Mesenchymal stem cell (in vitro differentiated cells and primary cell): ENCODE measurements around the gene CGB7.
"Not testable (repeated sequence)": the region's sequence is repeated elsewhere in the genome, so short reads cannot be mapped to it uniquely, and the experiment has no call there.

Experiments
- DNase-seq: peaks from one replicate; pipeline ENCODE4 v3.0.0-alpha.2; 2013
- H2AFZ ChIP-seq: one replicate; pipeline ENCODE4 v1.6.1; 2013; ENCODE audit warnings: low read depth, mild to moderate bottlenecking, control low read depth, inconsistent platforms, low read length, moderate library complexity
- H2AK5ac ChIP-seq: 2 replicates; pipeline ENCODE4 v1.6.1; 2013; ENCODE audit warnings: low read length, moderate library complexity, mild to moderate bottlenecking, inconsistent platforms; ENCODE audit not compliant: severe bottlenecking
- H2BK120ac ChIP-seq: one replicate; pipeline ENCODE4 v1.6.1; 2013; ENCODE audit warnings: low read depth, mild to moderate bottlenecking, inconsistent platforms, low read length, moderate library complexity
- H2BK12ac ChIP-seq, 2 experiments: one replicate each; pipeline ENCODE4 v1.6.1; 2013; ENCODE audit warnings: inconsistent platforms in 2 of 2, low read length in 2 of 2, mild to moderate bottlenecking in 2 of 2, moderate library complexity in 2 of 2, control low read depth in 1 of 2
- H2BK15ac ChIP-seq: one replicate; pipeline ENCODE4 v1.6.1; 2013; ENCODE audit warnings: mild to moderate bottlenecking, low read depth, inconsistent platforms; ENCODE audit not compliant: poor library complexity, severe bottlenecking
- H2BK5ac ChIP-seq: 2 replicates; pipeline ENCODE4 v1.6.1; 2013; ENCODE audit warnings: low read depth, mild to moderate bottlenecking, low read length, control low read depth, inconsistent platforms; ENCODE audit not compliant: poor library complexity, severe bottlenecking
- H3K14ac ChIP-seq, 2 experiments: one replicate each; pipeline ENCODE4 v1.6.1; 2013; ENCODE audit warnings: inconsistent platforms in 2 of 2, low read length in 2 of 2, control low read depth in 1 of 2, mild to moderate bottlenecking in 1 of 2, moderate library complexity in 1 of 2
- H3K18ac ChIP-seq, 2 experiments: one replicate each; pipeline ENCODE4 v1.6.1; 2013; ENCODE audit warnings: inconsistent platforms in 2 of 2, low read length in 2 of 2, control low read depth in 1 of 2, low read depth in 1 of 2, mild to moderate bottlenecking in 1 of 2
- H3K23ac ChIP-seq, 2 experiments: one replicate each; pipeline ENCODE4 v1.6.1; 2013; ENCODE audit warnings: inconsistent platforms in 2 of 2, low read length in 2 of 2, mild to moderate bottlenecking in 2 of 2, moderate library complexity in 2 of 2, control low read depth in 1 of 2
- H3K27ac ChIP-seq: 2 replicates; pipeline ENCODE4 v1.5.1; 2013; ENCODE audit warnings: mild to moderate bottlenecking, moderate library complexity, low read length, control low read depth, inconsistent platforms; ENCODE audit not compliant: poor library complexity, severe bottlenecking
- H3K27me3 ChIP-seq, 2 experiments: 2 replicates each; pipeline versions ENCODE4 v1.6.1 to v1.7.0; 2013; ENCODE audit warnings: low read length in 2 of 2, mild to moderate bottlenecking in 2 of 2, moderate library complexity in 2 of 2, control low read depth in 1 of 2, inconsistent platforms in 1 of 2; ENCODE audit not compliant: control insufficient read depth in 1 of 2, insufficient read depth in 1 of 2
- H3K36me3 ChIP-seq, 2 experiments: 2 replicates each; pipeline versions ENCODE4 v1.6.1 to v1.7.0; 2013; ENCODE audit warnings: low read length in 2 of 2, control low read depth in 1 of 2, inconsistent platforms in 1 of 2, low read depth in 1 of 2, mild to moderate bottlenecking in 1 of 2; ENCODE audit not compliant: insufficient read depth in 2 of 2, control insufficient read depth in 1 of 2
- H3K4ac ChIP-seq, 2 experiments: one replicate each; pipeline ENCODE4 v1.6.1; 2013; ENCODE audit warnings: inconsistent platforms in 2 of 2, low read length in 2 of 2, mild to moderate bottlenecking in 2 of 2, moderate library complexity in 2 of 2, control low read depth in 1 of 2, low read depth in 1 of 2
- H3K4me1 ChIP-seq: 2 replicates; pipeline ENCODE4 v1.6.1; 2013; ENCODE audit warnings: low read depth, low read length, control low read depth; ENCODE audit not compliant: control insufficient read depth, insufficient read depth
- H3K4me2 ChIP-seq: 2 replicates; pipeline ENCODE4 v1.6.1; 2013; ENCODE audit warnings: low read length, mild to moderate bottlenecking, inconsistent platforms; ENCODE audit not compliant: poor library complexity, severe bottlenecking
- H3K4me3 ChIP-seq, 2 experiments: 2 replicates each; pipeline versions ENCODE4 v1.5.1 to v1.7.0; 2013; ENCODE audit warnings: low read length in 2 of 2, mild to moderate bottlenecking in 2 of 2, control low read depth in 1 of 2, low read depth in 1 of 2; ENCODE audit not compliant: insufficient read depth in 1 of 2
- H3K79me1 ChIP-seq: replicated peaks from 2 replicates; pipeline ENCODE4 v1.6.1; 2013; ENCODE audit warnings: mild to moderate bottlenecking, control low read depth, low read length, inconsistent platforms; ENCODE audit not compliant: poor library complexity, severe bottlenecking
- H3K9ac ChIP-seq: 2 replicates; pipeline ENCODE4 v1.7.0; 2013; ENCODE audit warnings: mild to moderate bottlenecking, low read length, moderate library complexity
- H3K9me3 ChIP-seq: 2 replicates; pipeline ENCODE4 v1.7.0; 2013; ENCODE audit warnings: mild to moderate bottlenecking, low read length; ENCODE audit not compliant: control insufficient read depth
- H4K8ac ChIP-seq: one replicate; pipeline ENCODE4 v1.6.1; 2013; ENCODE audit warnings: inconsistent platforms, mild to moderate bottlenecking, low read length, moderate library complexity
- H4K91ac ChIP-seq: one replicate; pipeline ENCODE4 v1.6.1; 2013; ENCODE audit warnings: mild to moderate bottlenecking, low read length, inconsistent platforms
- WGBS: methylation state at CpG from one replicate; pipeline ENCODE4 v1.1.7; 2013; ENCODE audit warnings: mixed read lengths; 5-methylcytosine and 5-hydroxymethylcytosine counted together

The CGB7 gene

GRCh38 chr19:49038557-49039276 is 18.8 kb downstream of the CGB7 start:
- not testable (repeated sequence) for H3K4me2 ChIP-seq, H3K4me3 ChIP-seq, H2BK120ac ChIP-seq, H2BK12ac ChIP-seq, H2AK5ac ChIP-seq, H2AFZ ChIP-seq, H3K23ac ChIP-seq, H4K8ac ChIP-seq, H3K9ac ChIP-seq, H2BK5ac ChIP-seq, H4K91ac ChIP-seq, H3K27ac ChIP-seq, H3K27me3 ChIP-seq, H3K9me3 ChIP-seq, H3K79me1 ChIP-seq, H3K4ac ChIP-seq, H2BK15ac ChIP-seq, H3K36me3 ChIP-seq
- H3K18ac ChIP-seq: peak overlapping the region in 1 of 2 experiments; percentile 34
- peak overlapping the region in 1 of 2 experiments; percentile 20 for H3K14ac ChIP-seq
- peak; percentile 71 for DNase-seq
- peaks cover 11% of the 10 kb centered on the region for H3K4me1 ChIP-seq
- WGBS: 55% methylated on average over 26 of the region's 26 CpGs

DNA sequence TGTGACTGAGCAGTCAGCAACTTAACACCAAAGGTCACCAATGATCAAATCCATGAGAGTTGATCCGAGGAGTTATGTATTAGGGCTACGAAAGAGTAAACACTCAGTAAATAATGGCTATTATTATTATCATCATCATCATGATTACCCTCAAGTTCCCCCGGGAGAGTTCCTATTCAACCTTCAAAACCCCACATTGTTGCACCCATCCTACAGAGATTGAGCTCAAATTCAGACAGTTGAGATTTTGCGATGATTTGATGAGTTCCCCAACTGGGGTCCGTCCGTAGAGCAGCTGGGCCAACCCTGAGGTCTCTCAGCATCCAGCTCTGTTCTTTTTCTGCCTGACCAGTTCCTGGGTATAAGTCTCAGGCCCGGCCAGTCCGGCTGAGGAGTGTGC is 19.4 kb downstream of the CGB7 start:
- H3K9me3 ChIP-seq, H2AFZ ChIP-seq, H2BK5ac ChIP-seq, H3K4ac ChIP-seq, H4K8ac ChIP-seq, H3K27ac ChIP-seq, H2BK15ac ChIP-seq, DNase-seq, H3K18ac ChIP-seq, H3K9ac ChIP-seq, H3K27me3 ChIP-seq, H3K36me3 ChIP-seq, H3K4me2 ChIP-seq, H2BK12ac ChIP-seq, H3K4me3 ChIP-seq, H3K79me1 ChIP-seq, H3K14ac ChIP-seq, H3K23ac ChIP-seq, H2BK120ac ChIP-seq, H4K91ac ChIP-seq, H2AK5ac ChIP-seq: not testable (repeated sequence)
- WGBS: 99% methylated on average over 4 of the region's 8 CpGs
- H3K4me1 ChIP-seq: peaks cover 11% of the 10 kb centered on the region

- H2BK120ac ChIP-seq, H2BK12ac ChIP-seq, H3K27me3 ChIP-seq, H3K4me2 ChIP-seq, H2AFZ ChIP-seq, H2BK15ac ChIP-seq, H3K27ac ChIP-seq, H3K9ac ChIP-seq, H4K8ac ChIP-seq, H3K18ac ChIP-seq, H3K4me1 ChIP-seq, H3K79me1 ChIP-seq, H3K9me3 ChIP-seq, H3K36me3 ChIP-seq, H3K4me3 ChIP-seq, H2AK5ac ChIP-seq, H4K91ac ChIP-seq, H3K14ac ChIP-seq, H2BK5ac ChIP-seq, DNase-seq, H3K4ac ChIP-seq, H3K23ac ChIP-seq: not testable (repeated sequence)
- WGBS: 43% methylated on average over 10 of the region's 18 CpGs
Observed at GRCh38 chr19:49036815-49037214, 20.7 kb downstream of the CGB7 start, which contains the start of gene CGB1. Gene CGB1, minus strand, starts transcription at chr19:49036895. Its CDS starts 184 bp downstream, at chr19:49036711.

- not testable (repeated sequence) for H3K4ac ChIP-seq, H2AK5ac ChIP-seq, H2BK12ac ChIP-seq, H3K27me3 ChIP-seq, H3K9ac ChIP-seq, H3K4me2 ChIP-seq, H2AFZ ChIP-seq, H3K9me3 ChIP-seq, H3K14ac ChIP-seq, H2BK5ac ChIP-seq, H4K8ac ChIP-seq, H2BK15ac ChIP-seq, H2BK120ac ChIP-seq, H3K27ac ChIP-seq, H3K23ac ChIP-seq, H3K18ac ChIP-seq, H4K91ac ChIP-seq, H3K4me3 ChIP-seq, H3K4me1 ChIP-seq, DNase-seq, H3K79me1 ChIP-seq, H3K36me3 ChIP-seq
- 75% methylated on average over 15 of the region's 28 CpGs for WGBS
Observed at GRCh38 chr19:49031642-49032301, 25.8 kb downstream of the CGB7 start, which contains the start of gene CGB2. Gene CGB2, plus strand, starts transcription at chr19:49031890. Its CDS starts 206 bp downstream, at chr19:49032096.
